ENCODE data around the gene DCX.

DCX gene

GRCh38 chrX:111411983-111412382 lies at the start of gene DCX:
TSS of gene DCX (minus strand) at chrX:111412192. CDS start at chrX:111410398, 1,794 bp downstream.
- DNase-seq (ENCODE audit: extremely low read depth, insufficient read length) = no peak
- no peaks in the 10 kb centered on the region for H3K27me3 ChIP-seq (replicated peaks; ENCODE audit: control insufficient read depth, insufficient read depth, low read length)
- TF ChIP-seq, protein P1, sequence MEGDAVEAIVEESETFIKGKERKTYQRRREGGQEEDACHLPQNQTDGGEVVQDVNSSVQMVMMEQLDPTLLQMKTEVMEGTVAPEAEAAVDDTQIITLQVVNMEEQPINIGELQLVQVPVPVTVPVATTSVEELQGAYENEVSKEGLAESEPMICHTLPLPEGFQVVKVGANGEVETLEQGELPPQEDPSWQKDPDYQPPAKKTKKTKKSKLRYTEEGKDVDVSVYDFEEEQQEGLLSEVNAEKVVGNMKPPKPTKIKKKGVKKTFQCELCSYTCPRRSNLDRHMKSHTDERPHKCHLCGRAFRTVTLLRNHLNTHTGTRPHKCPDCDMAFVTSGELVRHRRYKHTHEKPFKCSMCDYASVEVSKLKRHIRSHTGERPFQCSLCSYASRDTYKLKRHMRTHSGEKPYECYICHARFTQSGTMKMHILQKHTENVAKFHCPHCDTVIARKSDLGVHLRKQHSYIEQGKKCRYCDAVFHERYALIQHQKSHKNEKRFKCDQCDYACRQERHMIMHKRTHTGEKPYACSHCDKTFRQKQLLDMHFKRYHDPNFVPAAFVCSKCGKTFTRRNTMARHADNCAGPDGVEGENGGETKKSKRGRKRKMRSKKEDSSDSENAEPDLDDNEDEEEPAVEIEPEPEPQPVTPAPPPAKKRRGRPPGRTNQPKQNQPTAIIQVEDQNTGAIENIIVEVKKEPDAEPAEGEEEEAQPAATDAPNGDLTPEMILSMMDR (IDR thresholded peaks at IDR 0.05; ENCODE audit: insufficient read depth, low read length, poor library complexity, severe bottlenecking) = no peak
- H3K4me3 ChIP-seq (replicated peaks; ENCODE audit: low read depth, low read length) = no peak within 1 kb of the TSS
- no peaks in the 10 kb centered on the region for H3K36me3 ChIP-seq (ENCODE audit: control insufficient read depth, insufficient read depth, low read length)

DNA sequence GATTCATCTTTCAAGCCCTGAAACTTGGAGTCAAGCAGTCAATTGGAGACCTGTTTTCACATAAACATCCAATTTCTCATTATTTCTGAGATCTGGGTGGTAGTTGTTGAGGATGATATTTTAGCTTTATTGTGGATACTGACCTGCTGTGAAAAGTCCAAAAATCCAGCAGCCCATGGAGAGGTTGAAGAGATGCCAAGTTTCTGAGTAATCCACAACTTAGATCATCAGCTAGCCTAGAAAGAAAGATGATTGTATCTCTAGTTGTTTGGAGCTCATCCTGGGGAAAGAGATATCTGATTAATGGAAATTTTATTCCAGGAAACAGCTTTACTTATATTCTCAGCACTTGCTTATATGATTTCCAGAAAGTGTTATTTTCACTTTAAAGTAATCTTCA lies 48.6 kb upstream of the DCX start:
- no peaks in the 10 kb centered on the region for H3K36me3 ChIP-seq (ENCODE audit: control insufficient read depth, insufficient read depth, low read length)
- no peak overlapping the region for H3K4me3 ChIP-seq (replicated peaks; ENCODE audit: low read depth, low read length)
- no peaks in the 10 kb centered on the region for H3K27me3 ChIP-seq (replicated peaks; ENCODE audit: control insufficient read depth, insufficient read depth, low read length)
- TF ChIP-seq, protein P1 (IDR thresholded peaks at IDR 0.05; ENCODE audit: insufficient read depth, low read length, poor library complexity, severe bottlenecking) = no peak
- no peak for DNase-seq (ENCODE audit: extremely low read depth, insufficient read length)

DNA sequence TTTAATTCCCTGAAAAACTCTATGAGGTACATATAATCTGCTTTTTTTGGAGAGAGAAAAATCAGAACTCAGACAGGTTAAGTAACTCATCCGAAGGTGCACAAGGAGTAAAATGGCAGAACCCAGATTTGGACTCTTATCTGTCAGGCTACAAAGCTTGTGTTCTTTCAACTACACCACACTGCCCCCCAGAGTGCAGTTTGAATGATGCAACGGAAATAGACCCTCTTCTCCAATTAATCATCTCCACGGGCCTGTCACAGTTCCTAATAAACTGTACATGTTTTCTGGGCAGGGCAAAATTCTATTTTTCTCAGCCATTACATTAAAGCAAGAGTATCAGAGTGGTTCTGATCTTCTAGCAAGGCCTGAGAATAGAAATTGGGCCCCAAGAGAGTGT lies 35.3 kb upstream of the DCX start:
- H3K27me3 ChIP-seq (replicated peaks; ENCODE audit: control insufficient read depth, insufficient read depth, low read length) = no peaks in the 10 kb centered on the region
- DNase-seq (ENCODE audit: extremely low read depth, insufficient read length) = peak; percentile 0
- TF ChIP-seq, protein P1 (IDR thresholded peaks at IDR 0.05; ENCODE audit: insufficient read depth, low read length, poor library complexity, severe bottlenecking) = peak; percentile 51
- no peak overlapping the region for H3K4me3 ChIP-seq (replicated peaks; ENCODE audit: low read depth, low read length)
- H3K36me3 ChIP-seq (ENCODE audit: control insufficient read depth, insufficient read depth, low read length) = no peaks in the 10 kb centered on the region

- TF ChIP-seq, protein P1 (IDR thresholded peaks at IDR 0.05; ENCODE audit: insufficient read depth, low read length, poor library complexity, severe bottlenecking) = peak; percentile 47
- no peaks in the 10 kb centered on the region for H3K36me3 ChIP-seq (ENCODE audit: control insufficient read depth, insufficient read depth, low read length)
- H3K27me3 ChIP-seq (replicated peaks; ENCODE audit: control insufficient read depth, insufficient read depth, low read length) = no peaks in the 10 kb centered on the region
- H3K4me3 ChIP-seq (replicated peaks; ENCODE audit: low read depth, low read length) = no peak overlapping the region
- DNase-seq (ENCODE audit: extremely low read depth, insufficient read length) = peak; percentile 3
Observed at GRCh38 chrX:111445485-111445884, 33.5 kb upstream of the DCX start.

DNA sequence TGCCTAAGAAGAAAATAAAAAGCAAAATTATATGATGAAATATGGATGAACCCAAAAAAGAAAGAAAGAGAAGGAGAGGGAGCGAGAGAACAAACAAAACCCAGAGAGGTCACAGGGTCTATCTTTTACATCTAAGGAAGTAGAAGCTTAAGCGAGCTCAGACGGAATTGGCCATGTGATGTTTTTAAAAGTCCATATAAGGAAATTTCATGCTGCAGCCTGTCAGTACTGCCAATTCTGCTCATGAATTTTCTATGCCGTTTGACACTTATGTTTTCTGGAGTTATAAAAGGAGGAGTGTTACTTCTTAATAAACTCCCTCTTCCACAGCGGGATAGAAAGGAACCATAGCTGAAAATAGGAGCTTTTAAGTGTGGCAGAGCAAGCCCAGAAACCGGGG lies 32.9 kb upstream of the DCX start:
- no peaks in the 10 kb centered on the region for H3K36me3 ChIP-seq (ENCODE audit: control insufficient read depth, insufficient read depth, low read length)
- H3K27me3 ChIP-seq (replicated peaks; ENCODE audit: control insufficient read depth, insufficient read depth, low read length) = no peaks in the 10 kb centered on the region
- H3K4me3 ChIP-seq (replicated peaks; ENCODE audit: low read depth, low read length) = no peak overlapping the region
- DNase-seq (ENCODE audit: extremely low read depth, insufficient read length) = no peak
- TF ChIP-seq, protein P1 (IDR thresholded peaks at IDR 0.05; ENCODE audit: insufficient read depth, low read length, poor library complexity, severe bottlenecking) = no peak

- Histone ChIP-seq H3K27me3 (replicated peaks; ENCODE audit: control insufficient read depth, insufficient read depth, low read length) (no peaks in the 10 kb centered on the region), H3K36me3 (ENCODE audit: control insufficient read depth, insufficient read depth, low read length) (no peaks in the 10 kb centered on the region), H3K4me3 (replicated peaks; ENCODE audit: low read depth, low read length) (no peak overlapping the region)
- TF ChIP-seq, protein P1 (IDR thresholded peaks at IDR 0.05; ENCODE audit: insufficient read depth, low read length, poor library complexity, severe bottlenecking) = no peak
- no peak for DNase-seq (ENCODE audit: extremely low read depth, insufficient read length)
Observed at GRCh38 chrX:111443946-111444345, 32.0 kb upstream of the DCX start.

Measured in GM06990 (cell line).